T-cell (primary cell): ENCODE data around the gene DCTN2. TPM values are rescaled to one million over a fixed set of nuclear protein-coding genes. Genes with fewer than 3 reads are reported as not detected.

Experiments
- ATAC-seq, 4 experiments: fragments of 200-7000 bp in 3 of 4; fragments of 150-1000 bp in 1 of 4; cut with Tn5 transposase; replicated peaks in 1 of 4; 1 replicate in 3 of 4; 2 replicates in 1 of 4; pipeline ENCODE4 v1.10.0; 2021; ENCODE audit warnings: moderate library complexity in 3 of 4, mild to moderate bottlenecking in 2 of 4, moderate number of reproducible peaks in 1 of 4
- CTCF ChIA-PET, 2 donors: fragments of 300-600 bp; sonication (Branson Sonifier 250); formaldehyde crosslinking; loops; one replicate each; lab custom pipeline; 2022; ENCODE audit warnings: antibody characterized with exemption in 2 of 2; lab: Charles Lee
- POLR2A ChIA-PET, 2 donors: fragments of 300-600 bp; sonication (Branson Sonifier 250); formaldehyde crosslinking; loops; one replicate each; lab custom pipeline; 2022; ENCODE audit warnings: antibody characterized with exemption in 2 of 2; lab: Charles Lee
- DNase-seq, 35 experiments: peaks; one replicate each; pipeline versions ENCODE4 v3.0.0 to v3.0.0-alpha.2; 2013 to 2023
- H3K27ac ChIP-seq: one replicate; pipeline ENCODE4 v1.5.1; 2013; ENCODE audit warnings: low read length
- H3K27me3 ChIP-seq, 2 experiments: replicated peaks in 1 of 2; 1 replicate in 1 of 2; 2 replicates in 1 of 2; pipeline versions ENCODE4 v1.6.1 to v1.7.0; 2013; ENCODE audit warnings: low read length in 1 of 2, mixed read lengths in 1 of 2; ENCODE audit not compliant: control insufficient read depth in 2 of 2, insufficient read depth in 2 of 2; ENCODE audit errors: extremely low read depth in 1 of 2
- H3K36me3 ChIP-seq, 2 donors: 1 replicate in 1 of 2; 2 replicates in 1 of 2; pipeline versions ENCODE4 v1.6.1 to v1.7.0; 2013; ENCODE audit warnings: low read length in 1 of 2; ENCODE audit not compliant: control insufficient read depth in 2 of 2, insufficient read depth in 1 of 2; ENCODE audit errors: extremely low read depth in 1 of 2
- H3K4me1 ChIP-seq, 2 experiments: 1 replicate in 1 of 2; 2 replicates in 1 of 2; pipeline versions ENCODE4 v1.6.1 to v1.7.0; 2013; ENCODE audit warnings: low read length in 2 of 2, mixed read lengths in 1 of 2; ENCODE audit not compliant: insufficient read depth in 2 of 2, control insufficient read depth in 1 of 2; ENCODE audit errors: extremely low read depth in 1 of 2
- H3K4me3 ChIP-seq, 2 donors: 1 replicate in 1 of 2; 2 replicates in 1 of 2; pipeline versions ENCODE4 v1.5.1 to v1.7.0; 2013; ENCODE audit warnings: mild to moderate bottlenecking in 2 of 2, low read length in 1 of 2, moderate library complexity in 1 of 2; ENCODE audit not compliant: control insufficient read depth in 1 of 2; ENCODE audit errors: extremely low read depth in 1 of 2
- H3K9me3 ChIP-seq: 2 replicates; pipeline ENCODE4 v1.7.0; 2013
- H3K27ac Mint-ChIP-seq, 2 donors: one replicate each; pipeline ENCODE4 v1.8.0; 2020 to 2021; ENCODE audit warnings: mild to moderate bottlenecking in 2 of 2, mixed read lengths in 2 of 2
- H3K27me3 Mint-ChIP-seq, 2 donors: one replicate each; pipeline ENCODE4 v1.8.0; 2021 to 2022; ENCODE audit warnings: mixed read lengths in 2 of 2
- H3K36me3 Mint-ChIP-seq: one replicate; pipeline ENCODE4 v1.8.0; 2021; ENCODE audit warnings: mixed read lengths
- H3K4me1 Mint-ChIP-seq, 3 donors: one replicate each; pipeline ENCODE4 v1.8.0; 2020 to 2022; ENCODE audit warnings: mixed read lengths in 3 of 3, mild to moderate bottlenecking in 1 of 3
- H3K4me3 Mint-ChIP-seq, 3 donors: one replicate each; pipeline ENCODE4 v1.8.0; 2020 to 2022; ENCODE audit warnings: mild to moderate bottlenecking in 3 of 3, mixed read lengths in 3 of 3, moderate library complexity in 3 of 3
- H3K9me3 Mint-ChIP-seq, 3 donors: one replicate each; pipeline ENCODE4 v1.8.0; 2020 to 2022; ENCODE audit warnings: mixed read lengths in 3 of 3
- WGBS: methylation state at CpG from one replicate; pipeline ENCODE4 v1.1.5; 2013; ENCODE audit warnings: missing lambda C conversion rate; ENCODE audit not compliant: insufficient coverage; 5-methylcytosine and 5-hydroxymethylcytosine counted together
- total RNA-seq, 35 experiments: library from RNA in 6 of 35; stranded (reverse) in 6 of 35; fragments of 120-200 nt in 1 of 35; gene quantifications; one replicate each; pipeline versions ENCODE4 v1.2.1 to v1.2.4 and lab custom pipeline; 2013 to 2026

The DCTN2 gene
- total RNA-seq, 5 donors from 2014 or later (not counting 1 experiment from before 2014, with no cell fraction given) = 60.1 to 81.9 (median 71.5) TPM

DNA sequence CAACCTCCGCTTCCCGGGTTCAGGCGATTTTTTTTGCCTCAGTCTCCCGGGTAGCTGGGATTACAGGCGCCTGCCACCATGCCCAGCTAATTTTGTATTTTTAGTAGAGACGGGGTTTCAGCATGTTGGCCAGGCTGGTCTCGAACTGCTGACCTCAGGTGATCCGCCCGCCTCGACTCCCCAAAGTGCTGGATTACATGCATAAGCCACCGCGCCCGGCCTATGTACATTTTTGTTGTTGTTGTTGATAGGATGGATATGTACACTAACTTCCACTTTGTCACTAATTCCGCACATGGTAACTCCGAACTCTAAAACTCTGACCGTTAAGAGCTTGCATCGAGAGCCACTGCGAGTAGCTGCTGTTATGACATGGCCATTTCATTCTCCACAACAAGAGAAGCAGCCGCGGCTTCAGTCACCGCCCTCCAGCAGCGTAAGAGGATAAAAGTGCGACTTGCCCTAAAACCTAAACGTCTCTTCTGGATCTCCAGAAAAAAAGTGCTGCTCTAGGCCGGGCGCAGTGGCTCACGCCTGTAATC is 59.9 kb downstream of the DCTN2 start:
- ChIA-PET POLR2A (interaction anchor here in 1 of 2 donors (0.6 kb wide), 1 partner anchor 21 kb away, joined by 4 read pairs; no protein-coding TSS in a partner anchor), CTCF (interaction anchor here in 1 of 2 donors (1.4 kb wide), 2 partner anchors 10 to 28 kb away, joined by 3 to 6 read pairs; no protein-coding TSS in a partner anchor)
- DNase-seq = no peak
- H3K4me3 ChIP-seq = no peak overlapping the region
- H3K36me3 ChIP-seq = peaks cover 9 to 29% of the 10 kb centered on the region in 2 donors
- H3K27ac ChIP-seq = no peak overlapping the region
- 93% methylated on average over 26 of the region's 27 CpGs for WGBS
- H3K4me3 Mint-ChIP-seq = peak overlapping the region in 1 of 3 donors; percentile 98
- H3K36me3 Mint-ChIP-seq = peaks cover 15% of the 10 kb centered on the region
- no peaks in the 10 kb centered on the region for H3K9me3 Mint-ChIP-seq
- no peaks in the 10 kb centered on the region for H3K27me3 ChIP-seq
- H3K9me3 ChIP-seq = no peaks in the 10 kb centered on the region
- peaks cover 12 to 23% of the 10 kb centered on the region in 2 experiments for H3K4me1 ChIP-seq
- H3K4me1 Mint-ChIP-seq = peaks cover 38 to 39% (median 38%) of the 10 kb centered on the region in 3 donors
- ATAC-seq = no peak
- H3K27me3 Mint-ChIP-seq = no peaks in the 10 kb centered on the region
- H3K27ac Mint-ChIP-seq = peak overlapping the region in 1 of 2 donors; percentile 94

DNA sequence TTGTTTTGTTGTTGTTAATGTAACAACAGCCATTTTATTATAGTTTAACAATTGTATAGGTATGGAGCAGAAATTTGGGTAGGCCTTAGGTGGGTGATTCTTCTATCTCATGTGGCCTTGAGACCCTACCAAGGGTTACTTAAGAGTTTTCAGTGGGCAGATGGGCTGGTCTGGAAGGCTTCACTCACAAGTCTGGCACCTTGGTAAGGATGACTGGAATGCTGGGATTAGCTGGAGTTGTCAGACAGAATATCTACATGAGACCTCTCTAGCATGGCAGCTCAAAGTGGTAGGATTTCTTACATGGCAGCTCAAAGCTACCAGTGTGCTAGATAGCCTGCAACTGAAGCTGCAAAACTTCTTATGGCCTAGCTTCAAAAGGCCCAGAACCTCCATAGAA is 61.3 kb downstream of the DCTN2 start:
- H3K27me3 Mint-ChIP-seq = no peaks in the 10 kb centered on the region
- H3K9me3 Mint-ChIP-seq = no peaks in the 10 kb centered on the region
- H3K4me1 ChIP-seq = peaks cover 16 to 36% of the 10 kb centered on the region in 2 experiments
- peaks cover 8% of the 10 kb centered on the region for H3K36me3 Mint-ChIP-seq
- ChIA-PET CTCF (interaction anchor here in 1 of 2 donors (0.5 to 0.9 kb wide), 3 partner anchors 8 to 33 kb away, joined by 3 to 6 read pairs (median 4); no protein-coding TSS in a partner anchor), POLR2A (no interaction called here)
- no peak overlapping the region for H3K27ac ChIP-seq
- DNase-seq = no peak
- peak overlapping the region in 1 of 2 donors; percentile 39 for H3K27ac Mint-ChIP-seq
- H3K9me3 ChIP-seq = no peaks in the 10 kb centered on the region
- H3K4me3 ChIP-seq = no peak overlapping the region
- H3K36me3 ChIP-seq = peaks cover 3 to 17% of the 10 kb centered on the region in 2 donors
- ATAC-seq = no peak
- H3K4me3 Mint-ChIP-seq = no peak overlapping the region
- peaks cover 43 to 47% (median 46%) of the 10 kb centered on the region in 3 donors for H3K4me1 Mint-ChIP-seq
- no peaks in the 10 kb centered on the region for H3K27me3 ChIP-seq

DNA sequence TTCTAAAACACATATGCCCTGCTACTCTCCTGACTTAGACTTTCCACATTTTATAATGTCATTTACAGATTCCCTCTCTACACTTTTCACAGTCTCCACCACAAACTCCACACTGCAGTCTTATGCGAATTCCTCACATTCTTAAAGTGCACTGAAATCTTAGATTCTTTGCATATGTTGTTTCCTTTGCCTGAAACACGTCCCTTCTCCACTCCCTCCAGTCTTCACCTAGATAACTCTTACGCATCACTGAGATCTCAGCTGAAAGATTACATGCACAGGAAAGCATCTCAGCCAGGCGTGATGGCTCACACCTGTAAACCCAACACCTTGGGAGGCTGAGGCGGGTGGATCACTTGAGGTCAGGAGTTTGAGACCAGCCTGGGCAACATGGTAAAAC is 63.5 kb downstream of the DCTN2 start:
- no peaks in the 10 kb centered on the region for H3K9me3 Mint-ChIP-seq

DNA sequence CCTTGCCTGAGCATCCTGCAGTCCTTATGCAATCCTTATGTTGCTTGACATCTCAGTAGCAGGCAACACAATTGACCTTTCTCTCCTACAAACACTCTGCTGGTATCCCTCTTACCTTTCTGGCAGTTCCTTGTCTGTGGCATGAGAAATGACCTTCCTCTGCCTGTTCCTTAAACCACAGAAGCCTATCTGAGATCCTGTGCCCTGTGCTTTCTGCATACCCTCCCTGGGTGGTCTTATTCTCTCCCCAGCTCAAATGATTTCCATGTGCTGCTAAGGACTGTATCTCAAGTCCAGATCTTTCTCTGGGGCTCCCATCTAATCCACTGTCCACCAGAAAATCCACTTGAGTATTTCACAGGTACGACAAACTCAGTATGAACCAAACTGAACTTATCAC is 65.3 kb downstream of the DCTN2 start:
- Mint-ChIP-seq H3K4me1 (peaks cover 48 to 59% (median 55%) of the 10 kb centered on the region in 3 donors), H3K4me3 (peak overlapping the region in 2 of 3 donors; percentile 0 to 98), H3K27me3 (no peaks in the 10 kb centered on the region), H3K36me3 (peaks cover 5% of the 10 kb centered on the region), H3K9me3 (no peaks in the 10 kb centered on the region), H3K27ac (peak overlapping the region; percentile 98)
- H3K4me3 ChIP-seq = no peak overlapping the region
- H3K9me3 ChIP-seq = no peaks in the 10 kb centered on the region
- ATAC-seq (no peak), DNase-seq (no peak)
- no peaks in the 10 kb centered on the region for H3K27me3 ChIP-seq
- peaks cover 25 to 52% of the 10 kb centered on the region in 2 experiments for H3K4me1 ChIP-seq
- H3K27ac ChIP-seq = peak overlapping the region; percentile 98
- WGBS = no CpG with 5 or more reads among the region's 1 CpG
- POLR2A ChIA-PET = interaction anchor here in 1 of 2 donors (0.9 kb wide), 1 partner anchor 33 kb away, joined by 5 read pairs; no protein-coding TSS in a partner anchor
- H3K36me3 ChIP-seq = no peaks in the 10 kb centered on the region
- CTCF ChIA-PET = interaction anchor here in 1 of 2 donors (4.2 kb wide), 1 partner anchor 23 kb away, joined by 23 read pairs; the partner anchor contains the start of gene GLI1

More for the DNA sequence above, 63.5 kb downstream of the DCTN2 start:
- Histone ChIP-seq H3K27me3 (no peaks in the 10 kb centered on the region), H3K27ac (no peak overlapping the region), H3K36me3 (no peaks in the 10 kb centered on the region), H3K4me1 (peaks cover 23 to 48% of the 10 kb centered on the region in 2 experiments), H3K4me3 (no peak overlapping the region), H3K9me3 (no peaks in the 10 kb centered on the region)
- Mint-ChIP-seq H3K36me3 (peaks cover 4% of the 10 kb centered on the region), H3K27ac (peak overlapping the region; percentile 40 to 42), H3K4me1 (peaks cover 50 to 55% (median 53%) of the 10 kb centered on the region in 3 donors), H3K4me3 (no peak overlapping the region), H3K27me3 (no peaks in the 10 kb centered on the region)
- WGBS = 89% methylated on average over 5 of the region's 5 CpGs
- ATAC-seq = no peak
- ChIA-PET CTCF (no interaction called here), POLR2A (no interaction called here)
- no peak for DNase-seq

Other genes starting within 250 kb of the DCTN2 start
- gene R3HDM2, start 116.1 kb downstream of the DCTN2 start, total RNA-seq = 100 to 1,000 TPM in 2 of 5 donors, 10 to 100 TPM in 3; 88.3 to 122 (median 94.7) TPM
- under 1 TPM in 3 of 5 donors, not detected in 2; 0.13 to 0.23 (median 0.18) TPM for gene INHBC, start 112.4 kb downstream of the DCTN2 start, total RNA-seq
- under 1 TPM in 3 of 5 donors, not detected in 2; 0.09 to 0.13 (median 0.12) TPM for gene INHBE, start 91.9 kb downstream of the DCTN2 start, total RNA-seq
- 1 to 10 TPM in 2 of 5 donors, under 1 TPM in 3; 0.53 to 1.6 (median 0.82) TPM for gene GLI1, start 87.4 kb downstream of the DCTN2 start, total RNA-seq
- 100 to 1,000 TPM; 198 to 413 (median 243) TPM for gene ARHGAP9, start 67.3 kb downstream of the DCTN2 start, total RNA-seq
- gene MARS1, start 59.1 kb downstream of the DCTN2 start, total RNA-seq = 100 to 1,000 TPM; 167 to 350 (median 320) TPM
- 10 to 100 TPM; 34.5 to 93.5 (median 40.7) TPM for gene DDIT3, start 26.7 kb downstream of the DCTN2 start, total RNA-seq
- gene MBD6, start 24.4 kb downstream of the DCTN2 start, total RNA-seq = 100 to 1,000 TPM; 109 to 122 (median 114) TPM
- 1 to 10 TPM in 2 of 5 donors, under 1 TPM in 3; 0.83 to 1.8 (median 0.92) TPM for gene KIF5A, start 2.9 kb upstream of the DCTN2 start, total RNA-seq
- 10 to 100 TPM; 21.7 to 30.9 (median 27.9) TPM for gene PIP4K2C, start 44.0 kb upstream of the DCTN2 start, total RNA-seq
- 10 to 100 TPM; 27.1 to 37.2 (median 30.4) TPM for gene DTX3, start 57.6 kb upstream of the DCTN2 start, total RNA-seq
- 1 to 10 TPM in 1 of 5 donors, under 1 TPM in 4; 0.67 to 1.4 (median 0.84) TPM for gene ARHGEF25, start 64.2 kb upstream of the DCTN2 start, total RNA-seq
- under 1 TPM in 3 of 5 donors, not detected in 2; 0.16 to 0.54 (median 0.26) TPM for gene B4GALNT1, start 86.0 kb upstream of the DCTN2 start, total RNA-seq
- 100 to 1,000 TPM; 135 to 181 (median 164) TPM for gene OS9, start 146.9 kb upstream of the DCTN2 start, total RNA-seq
- 10 to 100 TPM; 43.2 to 74.6 (median 66.4) TPM for gene AGAP2, start 191.6 kb upstream of the DCTN2 start, total RNA-seq
- 10 to 100 TPM; 12.8 to 25.6 (median 15.5) TPM for gene TSPAN31, start 197.8 kb upstream of the DCTN2 start, total RNA-seq
- 10 to 100 TPM; 24.1 to 53.9 (median 46.2) TPM for gene CDK4, start 205.1 kb upstream of the DCTN2 start, total RNA-seq
- 10 to 100 TPM; 45.4 to 72.9 (median 71.7) TPM for gene MARCHF9, start 207.9 kb upstream of the DCTN2 start, total RNA-seq
- 1 to 10 TPM in 3 of 5 donors, under 1 TPM in 2; 0.76 to 2.1 (median 1.2) TPM for gene CYP27B1, start 219.9 kb upstream of the DCTN2 start, total RNA-seq
- gene METTL1, start 224.9 kb upstream of the DCTN2 start, total RNA-seq = 10 to 100 TPM; 10.3 to 17.4 (median 14.5) TPM
- 1 to 10 TPM; 2.4 to 5.1 (median 3.4) TPM for gene EEF1AKMT3, start 225.4 kb upstream of the DCTN2 start, total RNA-seq
- gene TSFM, start 235.6 kb upstream of the DCTN2 start, total RNA-seq = 10 to 100 TPM; 15.5 to 21.5 (median 20.2) TPM